PC-9 (cell line): ENCODE data around the gene ESR2.

Experiments
- CTCF ChIP-seq: fragments of 200-600 bp; sonication (generic); conservative IDR thresholded peaks from 2 replicates; pipeline ENCODE4 v1.6.1; 2017; ENCODE audit warnings: mixed run types, antibody characterized with exemption, mild to moderate bottlenecking, moderate library complexity
- EZH2 ChIP-seq: fragments of 200-600 bp; sonication (generic); IDR thresholded peaks from 2 replicates; pipeline ENCODE4 v1.8.0; 2017; ENCODE audit warnings: antibody characterized with exemption, low read depth

- TF ChIP-seq CTCF, result no peak
- no peak for TF ChIP-seq EZH2
These were observed 66.3 kb downstream of the ESR2 start for GRCh38 chr14:64227856-64228255.
